Endothelial cell of umbilical vein (primary cell): Measurements from ENCODE around the gene UBTD1. TPM values are rescaled to one million over a fixed set of nuclear protein-coding genes. Genes with fewer than 3 reads are reported as not detected.

Experiments
- BruUV-seq: library from RNA; stranded (reverse); fragments of 400-500 nt; replicated peaks from 2 replicates; lab custom pipeline; 2021; lab: Mats Ljungman, UMichigan
- CTCF ChIA-PET: fragments of 300-600, 350-600 bp; sonication (Branson Sonifier 250); formaldehyde crosslinking; loops from one replicate; lab custom pipeline; 2021; ENCODE audit warnings: antibody characterized with exemption, inconsistent platforms; lab: Charles Lee
- POLR2A ChIA-PET: fragments of 300-600, 350-600 bp; sonication (Branson Sonifier 250); formaldehyde crosslinking; loops from one replicate; lab custom pipeline; 2021; ENCODE audit warnings: antibody characterized with exemption, inconsistent platforms; lab: Charles Lee
- DNase-seq: peaks from one replicate; pipeline ENCODE4 v3.0.0-alpha.2; 2011; ENCODE audit warnings: low read depth, low spot score
- FAIRE-seq: peaks from 2 replicates; lab custom pipeline; 2011; peaks lifted over from hg19 to GRCh38; lab: Jason Lieb, UNC
- H2AFZ ChIP-seq: 2 replicates; pipeline ENCODE4 v1.6.0; 2012; ENCODE audit warnings: low read depth, low read length, control low read depth, inconsistent platforms
- H3K27ac ChIP-seq: 2 replicates; pipeline ENCODE4 v1.5.1; 2011; ENCODE audit warnings: low read depth, mild to moderate bottlenecking, control low read depth, low read length, moderate library complexity; ENCODE audit not compliant: insufficient read depth
- H3K27me3 ChIP-seq, 2 experiments: 2 replicates each; pipeline versions ENCODE4 v1.6.0 to v1.6.1; 2011; ENCODE audit warnings: low read length in 2 of 2, mixed read lengths in 1 of 2; ENCODE audit not compliant: control insufficient read depth in 2 of 2, insufficient read depth in 2 of 2
- H3K36me3 ChIP-seq, 2 experiments: 2 replicates in 1 of 2; 3 replicates in 1 of 2; pipeline ENCODE4 v1.5.1; 2011; ENCODE audit warnings: low read length in 2 of 2, mild to moderate bottlenecking in 1 of 2, moderate library complexity in 1 of 2; ENCODE audit not compliant: control insufficient read depth in 2 of 2, insufficient read depth in 2 of 2; ENCODE audit errors: extremely low read depth in 1 of 2
- H3K4me1 ChIP-seq: 3 replicates; pipeline ENCODE4 v1.5.1; 2011; ENCODE audit warnings: mild to moderate bottlenecking, low read length; ENCODE audit not compliant: control insufficient read depth, insufficient read depth; ENCODE audit errors: extremely low read depth
- H3K4me2 ChIP-seq: 2 replicates; pipeline ENCODE4 v1.6.1; 2011; ENCODE audit warnings: low read length, control low read depth, mixed read lengths; ENCODE audit not compliant: insufficient read depth
- H3K4me3 ChIP-seq, 3 experiments: fragments of 200-600 bp in 1 of 3; sonication (generic), shearing (Covaris generic) in 1 of 3; replicated peaks in 1 of 3; 2 replicates each; pipeline ENCODE4 v1.5.1; 2011 to 2016; ENCODE audit warnings: control low read depth in 3 of 3, low read length in 3 of 3, mild to moderate bottlenecking in 2 of 3, inconsistent platforms in 1 of 3, low read depth in 1 of 3, moderate library complexity in 1 of 3; ENCODE audit not compliant: insufficient read depth in 1 of 3
- H3K79me2 ChIP-seq: 2 replicates; pipeline ENCODE4 v1.6.0; 2012; ENCODE audit warnings: low read length, inconsistent platforms; ENCODE audit not compliant: control insufficient read depth, insufficient read depth
- H3K9ac ChIP-seq: replicated peaks from 2 replicates; pipeline ENCODE3; 2011; ENCODE audit warnings: low read length, control low read depth; ENCODE audit not compliant: insufficient read depth; ENCODE audit errors: extremely low read depth
- H3K9me1 ChIP-seq: replicated peaks from 3 replicates; pipeline ENCODE4 v1.6.0; 2011; ENCODE audit warnings: mild to moderate bottlenecking, low read length; ENCODE audit not compliant: control insufficient read depth, insufficient read depth; ENCODE audit errors: extremely low read depth
- H3K9me3 ChIP-seq: replicated peaks from 2 replicates; pipeline ENCODE4 v1.5.1; 2012; ENCODE audit warnings: low read length, inconsistent platforms; ENCODE audit not compliant: control insufficient read depth, insufficient read depth
- H4K20me1 ChIP-seq: replicated peaks from 2 replicates; pipeline ENCODE3; 2011; ENCODE audit warnings: mild to moderate bottlenecking, low read length; ENCODE audit not compliant: control insufficient read depth, insufficient read depth; ENCODE audit errors: extremely low read depth
- CTCF ChIP-seq, 2 donors: IDR thresholded peaks; 1 replicate in 1 of 2; 2 replicates in 1 of 2; pipeline ENCODE4 v1.5.1; 2011; ENCODE audit warnings: low read length in 2 of 2, mild to moderate bottlenecking in 2 of 2, moderate library complexity in 2 of 2, control low read depth in 1 of 2, inconsistent platforms in 1 of 2, low read depth in 1 of 2; ENCODE audit not compliant: insufficient read depth in 1 of 2; ENCODE audit errors: extremely low read depth in 1 of 2
- EZH2 ChIP-seq: IDR thresholded peaks from 2 replicates; pipeline ENCODE4 v1.6.1; 2012; ENCODE audit warnings: borderline replicate concordance, low read depth, mild to moderate bottlenecking, moderate library complexity, low read length, inconsistent platforms; ENCODE audit not compliant: severe bottlenecking
- FOS ChIP-seq: IDR thresholded peaks from 2 replicates; pipeline ENCODE4 v1.6.1; 2011; ENCODE audit warnings: mild to moderate bottlenecking, low read length, moderate library complexity, borderline replicate concordance; ENCODE audit not compliant: insufficient read depth
- GATA2 ChIP-seq: IDR thresholded peaks from 2 replicates; pipeline ENCODE4 v1.7.0; 2011; ENCODE audit warnings: low read depth, mild to moderate bottlenecking, moderate library complexity, mixed read lengths, low read length; ENCODE audit not compliant: insufficient read length, insufficient read depth
- JUN ChIP-seq: IDR thresholded peaks from 2 replicates; pipeline ENCODE4 v1.6.1; 2011; ENCODE audit warnings: borderline replicate concordance, low read depth; ENCODE audit not compliant: insufficient read length, insufficient read depth
- MYC ChIP-seq: IDR thresholded peaks from one replicate; pipeline ENCODE4 v1.6.1; 2011; ENCODE audit warnings: mild to moderate bottlenecking, low read depth, low read length
- POLR2A ChIP-seq: IDR thresholded peaks from 2 replicates; pipeline ENCODE4 v1.6.1; 2012; ENCODE audit warnings: low read depth, mild to moderate bottlenecking, control low read depth, low read length
- POLR2AphosphoS5 ChIP-seq: IDR thresholded peaks from 2 replicates; pipeline ENCODE4 v1.6.1; 2012; ENCODE audit warnings: low read depth, mild to moderate bottlenecking, control low read depth, low read length, moderate library complexity; ENCODE audit not compliant: insufficient read depth
- dilution Hi-C: fragments of 300-500 bp; cut with MboI; formaldehyde crosslinking; loops from one replicate; pipeline ENCODE4 v1.15.0; 2019; ENCODE audit warnings: low sequenced_read_pairs; ENCODE audit not compliant: extremely low pct_ligation_motif_present
- intact Hi-C: fragments of 100-400 bp; cut with micrococcal nuclease; formaldehyde crosslinking; loops from one replicate; pipeline ENCODE4 v1.10.0; 2022
- polyA plus RNA-seq, 4 experiments: library from polyadenylated mRNA; depleted of rRNA in 3 of 4; stranded (reverse) in 3 of 4; unstranded in 1 of 4; fragments of >200 nt; gene quantifications; 2 replicates each; pipeline versions ENCODE4 v1.2.1 to v1.2.3, GENCODE V29; 2011 to 2012; ENCODE audit warnings: missing spikeins in 1 of 4
- total RNA-seq: library from RNA; stranded (reverse); gene quantifications from 2 replicates; pipeline ENCODE4 v1.2.3, GENCODE V29; 2021
- TF ChIP-seq, protein P1 (sequence below): IDR thresholded peaks from 2 replicates; pipeline ENCODE4 v1.6.1; 2011; ENCODE audit not compliant: insufficient read depth, insufficient read length

Gene UBTD1
- total and polyA plus RNA-seq, 2 donors (not counting 3 experiments of a cell fraction or from before 2014, with no cell fraction given): 42.6 to 63.7 TPM

DNA sequence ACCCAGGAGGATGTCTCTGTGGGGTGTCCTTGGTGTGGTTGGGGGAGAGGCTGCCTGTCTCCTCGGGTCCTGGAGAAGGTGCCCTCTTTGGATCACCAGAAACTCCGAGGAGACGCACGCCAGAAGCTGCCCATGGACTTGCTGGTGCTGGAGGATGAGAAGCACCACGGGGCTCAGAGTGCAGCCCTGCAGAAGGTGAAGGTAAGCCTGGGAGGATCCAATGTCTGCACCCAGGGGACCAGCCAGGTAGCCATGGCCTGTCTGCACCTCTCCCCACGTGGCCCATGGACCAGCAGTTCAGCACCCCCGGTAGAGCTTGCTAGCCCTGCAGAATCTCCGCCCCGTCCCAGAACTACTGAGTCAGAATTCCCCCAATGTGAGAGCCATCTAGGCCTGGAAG, 79.0 kb downstream of the UBTD1 start:
- Histone ChIP-seq H3K4me1 (peaks cover 14% of the 10 kb centered on the region), H3K27ac (no peak overlapping the region), H4K20me1 (no peaks in the 10 kb centered on the region), H3K9ac (no peak overlapping the region), H3K9me1 (no peaks in the 10 kb centered on the region), H3K9me3 (no peaks in the 10 kb centered on the region), H3K27me3 (no peaks in the 10 kb centered on the region), H3K36me3 (no peaks in the 10 kb centered on the region), H3K79me2 (no peaks in the 10 kb centered on the region), H2AFZ (no peak overlapping the region), H3K4me2 (no peak overlapping the region), H3K4me3 (no peak overlapping the region)
- CTCF ChIA-PET: interaction anchor here (1.0 to 8.2 kb wide), 3 partner anchors 9 to 36 kb away, joined by 3 to 304 read pairs (median 16); no protein-coding TSS in a partner anchor
- no TSS peak for BruUV-seq
- dilution Hi-C loops: no loop called here
- TF ChIP-seq GATA2: no peak
- no peak for TF ChIP-seq EZH2
- TF ChIP-seq MYC: no peak
- TF ChIP-seq JUN: no peak
- TF ChIP-seq, protein P1, sequence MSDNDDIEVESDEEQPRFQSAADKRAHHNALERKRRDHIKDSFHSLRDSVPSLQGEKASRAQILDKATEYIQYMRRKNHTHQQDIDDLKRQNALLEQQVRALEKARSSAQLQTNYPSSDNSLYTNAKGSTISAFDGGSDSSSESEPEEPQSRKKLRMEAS: no peak
- TF ChIP-seq POLR2AphosphoS5: no peak
- no peak for TF ChIP-seq FOS
- TF ChIP-seq CTCF (IDR thresholded peaks at IDR 0.05; ENCODE audit: extremely low read depth in 1 of 2, insufficient read depth in 1 of 2, low read depth in 1 of 2, low read length in 2 of 2): no peak
- no peak for TF ChIP-seq POLR2A
- no peak for DNase-seq
- POLR2A ChIA-PET: no interaction called here
- intact Hi-C loops: no loop called here
- no peak for FAIRE-seq
